ENCODE data around the gene SMIM43.

SMIM43 gene

DNA sequence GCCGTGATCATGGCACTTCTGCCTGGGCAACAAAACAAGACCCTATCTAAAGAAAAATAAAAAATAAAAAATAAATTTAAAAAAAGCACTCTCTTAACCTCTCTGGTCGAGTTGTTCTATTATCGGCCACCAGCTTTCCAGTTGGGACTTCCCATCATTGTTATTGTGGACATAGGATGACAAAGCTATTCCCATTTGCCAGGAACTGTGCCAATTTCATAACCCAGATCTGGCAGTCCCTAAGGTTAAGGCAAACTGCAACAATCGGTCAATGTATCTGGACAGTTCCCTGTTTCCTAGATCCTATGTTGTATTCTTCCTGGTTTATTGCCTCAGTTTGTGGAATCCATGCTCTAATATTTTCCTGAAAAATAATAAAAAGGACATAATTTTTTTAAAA is 50.4 kb downstream of the SMIM43 start:
- no peak overlapping the region for H3K9ac ChIP-seq (ENCODE audit: low read length in 2 of 2)
- no peak overlapping the region for H3K27ac ChIP-seq (ENCODE audit: low read length)
- no peaks in the 10 kb centered on the region for H3K36me3 ChIP-seq (ENCODE audit: control insufficient read depth in 2 of 2, insufficient read depth in 2 of 2, low read length in 2 of 2)
- H3K9me3 ChIP-seq (ENCODE audit: control insufficient read depth in 2 of 2, low read length in 2 of 2), result no peaks in the 10 kb centered on the region
- H3K4me3 ChIP-seq (ENCODE audit: low read length in 2 of 2), result no peak overlapping the region
- H3K4me1 ChIP-seq (ENCODE audit: control insufficient read depth, insufficient read depth, low read length), result no peaks in the 10 kb centered on the region
- H3K27me3 ChIP-seq (ENCODE audit: control insufficient read depth in 1 of 2, insufficient read depth in 2 of 2, low read length in 2 of 2), result no peaks in the 10 kb centered on the region

DNA sequence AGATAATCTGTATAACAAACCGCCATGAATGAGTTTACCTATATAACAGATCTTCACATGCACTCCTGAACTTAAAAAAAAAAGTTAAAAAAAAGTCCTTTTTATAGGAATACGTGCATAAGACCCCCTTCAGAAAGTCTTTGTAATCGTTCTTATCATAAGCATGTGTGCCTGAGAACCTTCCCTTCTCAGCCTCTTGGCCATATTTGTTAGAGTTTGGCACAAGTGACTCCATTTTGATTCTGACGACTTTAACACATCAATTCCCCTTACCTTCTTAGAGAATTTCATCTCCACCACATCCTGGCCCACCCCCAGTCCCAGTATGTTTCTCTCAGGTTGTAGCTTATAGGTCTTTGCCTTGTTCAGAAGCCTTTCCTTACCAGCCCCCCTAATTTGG is 52.2 kb downstream of the SMIM43 start:
- H3K9me3 ChIP-seq (ENCODE audit: control insufficient read depth in 2 of 2, low read length in 2 of 2), result no peaks in the 10 kb centered on the region
- no peaks in the 10 kb centered on the region for H3K4me1 ChIP-seq (ENCODE audit: control insufficient read depth, insufficient read depth, low read length)
- peak overlapping the region; percentile 69 for H3K27ac ChIP-seq (ENCODE audit: low read length)
- H3K27me3 ChIP-seq (ENCODE audit: control insufficient read depth in 1 of 2, insufficient read depth in 2 of 2, low read length in 2 of 2), result no peaks in the 10 kb centered on the region
- H3K4me3 ChIP-seq (ENCODE audit: low read length in 2 of 2), result no peak overlapping the region
- H3K36me3 ChIP-seq (ENCODE audit: control insufficient read depth in 2 of 2, insufficient read depth in 2 of 2, low read length in 2 of 2), result no peaks in the 10 kb centered on the region
- no peak overlapping the region for H3K9ac ChIP-seq (ENCODE audit: low read length in 2 of 2)

DNA sequence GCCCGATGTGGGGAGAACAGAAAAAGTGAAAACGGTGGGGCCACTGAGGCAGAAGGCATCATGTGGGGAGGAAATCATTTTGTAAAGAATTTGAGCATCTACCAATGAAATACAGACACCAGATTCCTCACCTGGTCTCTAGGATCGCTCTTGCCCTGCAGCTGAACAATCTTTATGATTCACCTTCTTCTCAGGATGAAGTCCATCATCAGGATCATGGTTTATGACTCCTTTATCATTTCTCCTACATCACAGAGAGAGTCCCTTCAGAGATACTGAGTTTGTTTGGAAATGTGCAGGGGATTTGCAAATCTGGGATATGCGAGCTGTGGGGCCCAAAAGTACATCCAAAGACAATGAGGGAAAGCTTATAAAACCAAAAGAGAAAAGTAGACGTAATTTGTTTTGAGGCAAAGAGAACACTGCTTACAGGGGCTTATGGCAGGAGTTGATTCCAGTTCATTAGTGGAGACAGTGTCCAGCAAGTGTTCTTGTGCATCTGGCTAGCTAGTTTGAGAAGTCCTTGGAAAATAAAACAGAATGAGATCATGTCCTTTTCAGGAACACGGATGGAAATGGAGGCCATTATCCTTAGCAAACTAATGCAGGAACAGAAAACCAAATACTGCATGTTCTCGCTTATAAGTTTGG is 52.8 kb downstream of the SMIM43 start:
- Histone ChIP-seq H3K36me3 (ENCODE audit: control insufficient read depth in 2 of 2, insufficient read depth in 2 of 2, low read length in 2 of 2) (no peaks in the 10 kb centered on the region), H3K9ac (ENCODE audit: low read length in 2 of 2) (peak overlapping the region; percentile 78 to 84), H3K4me3 (ENCODE audit: low read length in 2 of 2) (peak overlapping the region; percentile 66 to 71), H3K4me1 (ENCODE audit: control insufficient read depth, insufficient read depth, low read length) (no peaks in the 10 kb centered on the region), H3K9me3 (ENCODE audit: control insufficient read depth in 2 of 2, low read length in 2 of 2) (no peaks in the 10 kb centered on the region), H3K27me3 (ENCODE audit: control insufficient read depth in 1 of 2, insufficient read depth in 2 of 2, low read length in 2 of 2) (no peaks in the 10 kb centered on the region), H3K27ac (ENCODE audit: low read length) (peak overlapping the region; percentile 69)

GRCh38 chr4:121711263-121712000 is 53.5 kb downstream of the SMIM43 start:
- Histone ChIP-seq H3K36me3 (ENCODE audit: control insufficient read depth in 2 of 2, insufficient read depth in 2 of 2, low read length in 2 of 2) (no peaks in the 10 kb centered on the region), H3K4me3 (ENCODE audit: low read length in 2 of 2) (peak overlapping the region; percentile 66 to 71), H3K9ac (ENCODE audit: low read length in 2 of 2) (peak overlapping the region; percentile 78 to 84), H3K4me1 (ENCODE audit: control insufficient read depth, insufficient read depth, low read length) (no peaks in the 10 kb centered on the region), H3K27ac (ENCODE audit: low read length) (peak overlapping the region; percentile 69), H3K27me3 (ENCODE audit: control insufficient read depth in 1 of 2, insufficient read depth in 2 of 2, low read length in 2 of 2) (no peaks in the 10 kb centered on the region), H3K9me3 (ENCODE audit: control insufficient read depth in 2 of 2, low read length in 2 of 2) (no peaks in the 10 kb centered on the region)

DNA sequence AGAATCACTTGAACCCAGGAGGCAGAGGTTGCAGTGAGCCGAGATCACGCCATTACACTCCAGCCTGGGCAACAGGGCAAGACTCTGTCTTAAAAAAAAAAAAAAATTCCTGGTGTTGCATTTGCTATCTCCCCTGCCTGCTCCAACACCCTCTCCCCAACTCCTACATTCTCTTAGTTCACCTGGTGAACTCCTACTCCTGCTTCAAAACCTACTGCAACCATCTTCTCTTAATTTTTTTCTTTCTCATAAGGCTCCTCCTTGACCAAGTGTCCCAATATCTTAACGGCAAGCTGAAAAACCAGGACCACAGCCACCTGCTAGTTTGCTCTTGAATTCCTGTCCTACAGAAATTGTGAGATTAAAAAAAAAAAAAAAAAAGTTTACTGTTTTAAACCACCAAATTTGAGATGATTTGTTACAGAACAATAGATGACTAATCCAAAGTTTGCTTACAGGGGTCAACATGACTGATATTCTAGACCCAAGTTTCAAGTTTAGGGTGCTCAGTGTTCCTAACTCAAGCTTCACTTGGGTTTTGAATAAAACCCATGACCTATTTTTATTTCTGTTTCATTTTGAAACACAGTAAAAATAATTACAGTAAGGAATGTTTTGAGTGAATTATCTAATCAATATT is 55.1 kb downstream of the SMIM43 start:
- no peaks in the 10 kb centered on the region for H3K9me3 ChIP-seq (ENCODE audit: control insufficient read depth in 2 of 2, low read length in 2 of 2)
- no peak overlapping the region for H3K9ac ChIP-seq (ENCODE audit: low read length in 2 of 2)
- no peaks in the 10 kb centered on the region for H3K4me1 ChIP-seq (ENCODE audit: control insufficient read depth, insufficient read depth, low read length)
- no peaks in the 10 kb centered on the region for H3K27me3 ChIP-seq (ENCODE audit: control insufficient read depth in 1 of 2, insufficient read depth in 2 of 2, low read length in 2 of 2)
- H3K4me3 ChIP-seq (ENCODE audit: low read length in 2 of 2), result no peak overlapping the region
- no peak overlapping the region for H3K27ac ChIP-seq (ENCODE audit: low read length)
- H3K36me3 ChIP-seq (ENCODE audit: control insufficient read depth in 2 of 2, insufficient read depth in 2 of 2, low read length in 2 of 2), result no peaks in the 10 kb centered on the region
